Coronary artery (tissue), 2 donors: ENCODE results near the gene ELF4.
A peak's percentile ranks its signal among the peaks of the same experiment; 100 is the strongest.

Experiments
- DNase-seq: peaks from one replicate; pipeline ENCODE4 v3.0.0-alpha.2; 2017; ENCODE audit warnings: low spot score
- H3K27ac ChIP-seq, 2 donors: fragments of 200-600 bp; sonication (generic); one replicate each; pipeline ENCODE4 v1.5.1; 2016 to 2019
- H3K4me3 ChIP-seq: fragments of 200-600 bp; sonication (generic); 2 replicates; pipeline ENCODE4 v1.5.1; 2016; ENCODE audit warnings: mild to moderate bottlenecking, moderate library complexity
- TF ChIP-seq, protein P1 (sequence below): fragments of 200-600 bp; sonication (generic); IDR thresholded peaks from one replicate; pipeline ENCODE4 v1.5.1; 2019; ENCODE audit warnings: antibody characterized with exemption

The ELF4 gene

DNA sequence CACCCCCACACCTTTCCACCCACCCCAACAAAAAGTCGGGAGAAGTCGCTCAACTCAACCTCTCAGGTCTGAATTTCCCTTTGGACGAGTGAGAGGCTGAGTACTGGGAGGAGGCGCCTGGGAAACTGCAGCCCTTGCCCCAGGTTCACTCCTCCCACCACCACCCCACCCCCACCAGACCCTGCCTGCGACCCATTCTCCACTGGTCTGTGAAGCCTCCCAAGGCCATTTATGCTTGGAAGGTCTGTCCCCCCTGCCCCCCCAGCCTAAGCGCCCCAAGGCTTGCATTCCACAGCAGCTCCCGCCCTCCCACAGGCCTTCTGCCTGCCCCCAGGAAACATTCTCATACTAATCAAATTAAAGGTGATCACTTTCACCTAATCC, 27.2 kb downstream of the ELF4 start:
- TF ChIP-seq, protein P1, sequence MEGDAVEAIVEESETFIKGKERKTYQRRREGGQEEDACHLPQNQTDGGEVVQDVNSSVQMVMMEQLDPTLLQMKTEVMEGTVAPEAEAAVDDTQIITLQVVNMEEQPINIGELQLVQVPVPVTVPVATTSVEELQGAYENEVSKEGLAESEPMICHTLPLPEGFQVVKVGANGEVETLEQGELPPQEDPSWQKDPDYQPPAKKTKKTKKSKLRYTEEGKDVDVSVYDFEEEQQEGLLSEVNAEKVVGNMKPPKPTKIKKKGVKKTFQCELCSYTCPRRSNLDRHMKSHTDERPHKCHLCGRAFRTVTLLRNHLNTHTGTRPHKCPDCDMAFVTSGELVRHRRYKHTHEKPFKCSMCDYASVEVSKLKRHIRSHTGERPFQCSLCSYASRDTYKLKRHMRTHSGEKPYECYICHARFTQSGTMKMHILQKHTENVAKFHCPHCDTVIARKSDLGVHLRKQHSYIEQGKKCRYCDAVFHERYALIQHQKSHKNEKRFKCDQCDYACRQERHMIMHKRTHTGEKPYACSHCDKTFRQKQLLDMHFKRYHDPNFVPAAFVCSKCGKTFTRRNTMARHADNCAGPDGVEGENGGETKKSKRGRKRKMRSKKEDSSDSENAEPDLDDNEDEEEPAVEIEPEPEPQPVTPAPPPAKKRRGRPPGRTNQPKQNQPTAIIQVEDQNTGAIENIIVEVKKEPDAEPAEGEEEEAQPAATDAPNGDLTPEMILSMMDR, result no peak
- H3K4me3 ChIP-seq, result no peak overlapping the region
- no peak for DNase-seq
- peak overlapping the region in 1 of 2 donors; percentile 73 for H3K27ac ChIP-seq

DNA sequence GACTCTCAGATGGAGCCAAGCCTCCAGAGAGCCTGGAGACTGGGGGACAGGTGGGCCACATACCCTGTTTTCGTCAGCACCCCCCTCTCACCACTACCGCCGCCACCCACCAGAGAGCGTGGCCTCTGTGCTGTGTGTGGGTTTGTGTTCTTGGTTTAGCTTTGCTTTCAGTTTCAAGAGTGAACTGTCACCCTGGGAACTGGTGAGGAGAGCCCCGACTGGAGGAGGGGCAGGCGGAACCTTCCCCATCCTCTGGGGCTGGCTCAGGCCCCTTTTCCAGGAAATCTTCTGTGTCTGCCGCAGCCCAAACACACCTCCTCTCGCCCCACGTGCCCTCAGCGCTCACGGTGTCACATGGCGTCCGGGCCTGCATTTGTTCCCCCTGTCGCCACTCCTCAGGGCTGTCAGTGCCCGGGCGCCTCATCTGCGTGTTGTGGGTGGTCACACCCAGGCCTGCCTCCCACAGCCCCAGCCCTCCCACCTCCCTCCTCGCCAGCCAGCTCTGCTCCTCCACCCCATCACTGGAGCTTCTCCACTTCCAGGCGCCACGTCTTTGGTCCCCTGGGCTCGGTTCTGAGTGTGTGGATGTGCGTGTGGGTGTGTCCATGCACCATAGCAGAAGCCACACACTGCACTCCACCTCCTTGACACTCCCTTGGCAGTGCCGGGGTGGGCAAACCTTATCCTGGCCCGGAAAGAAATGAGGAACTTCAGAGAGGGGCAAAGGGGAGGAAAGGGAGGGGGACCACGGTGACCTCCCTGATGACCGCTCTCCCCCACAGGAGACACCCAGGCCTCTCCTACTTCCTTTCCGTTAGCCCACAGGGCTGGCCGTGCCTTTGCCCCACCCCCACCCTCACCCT, 27.8 kb downstream of the ELF4 start:
- Histone ChIP-seq H3K27ac (peak overlapping the region in 1 of 2 donors; percentile 73), H3K4me3 (peak overlapping the region; percentile 34)
- TF ChIP-seq, protein P1, result no peak
- no peak for DNase-seq

DNA sequence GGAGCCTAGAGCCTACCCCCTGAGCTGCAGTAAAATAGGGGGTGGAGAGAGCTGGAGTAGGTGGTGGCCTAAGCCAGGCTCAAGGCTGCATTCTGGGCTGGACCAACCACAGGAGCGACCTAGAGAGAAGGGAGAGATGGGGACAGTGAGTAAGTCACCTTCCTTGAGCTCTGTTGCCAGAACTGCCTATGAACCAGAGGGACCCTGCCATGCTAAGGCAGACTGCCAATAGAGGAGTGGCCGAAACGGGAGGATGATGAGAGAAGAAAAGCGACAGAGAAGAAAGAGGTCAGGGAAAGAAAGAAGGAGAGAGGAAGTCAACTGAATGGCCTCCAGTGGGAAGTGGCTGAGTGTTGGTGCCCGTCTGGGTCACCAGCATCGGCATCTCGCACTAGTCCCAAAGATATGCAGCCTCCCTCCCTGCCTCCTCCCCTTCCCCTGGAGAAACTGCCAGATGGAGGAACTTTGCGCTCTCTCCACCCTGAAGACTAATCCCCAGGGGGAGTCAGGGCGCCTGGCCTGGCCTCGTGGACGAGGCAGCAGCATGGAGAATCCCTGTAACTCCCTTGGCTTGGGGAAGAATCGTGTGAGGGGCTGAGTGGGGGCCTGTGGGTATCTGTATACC, 28.8 kb downstream of the ELF4 start:
- Histone ChIP-seq H3K4me3 (no peak overlapping the region), H3K27ac (peak overlapping the region in 1 of 2 donors; percentile 73)
- TF ChIP-seq, protein P1, result no peak
- DNase-seq, result no peak

DNA sequence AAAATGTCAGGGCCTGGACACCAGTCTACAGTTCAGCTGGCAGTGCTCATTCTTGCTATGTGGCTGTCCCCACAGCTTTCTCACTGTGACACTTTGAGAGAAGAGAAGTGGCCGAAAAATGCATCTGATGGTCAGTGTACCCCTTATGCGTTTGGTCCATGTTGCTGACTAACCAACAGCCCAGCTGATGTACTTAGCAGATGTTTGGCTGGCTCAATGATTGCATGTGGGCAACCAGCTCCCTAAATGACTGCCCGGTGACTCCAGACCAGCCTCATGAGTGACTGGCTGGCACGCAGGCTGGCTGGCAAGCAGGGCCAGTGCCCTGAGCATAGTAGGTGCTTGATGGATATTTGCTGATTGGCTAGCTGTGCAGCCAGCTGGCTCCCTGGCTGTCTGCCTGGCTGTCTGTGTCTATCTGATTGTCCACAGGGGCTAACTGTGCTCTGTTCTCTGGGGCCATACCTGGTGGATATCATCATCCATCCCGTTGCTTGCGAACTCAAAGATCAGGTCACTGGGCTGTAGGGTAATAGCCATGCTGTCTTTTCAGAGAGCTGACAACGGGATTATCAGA, 29.4 kb downstream of the ELF4 start:
- Histone ChIP-seq H3K4me3 (no peak overlapping the region), H3K27ac (no peak overlapping the region)
- DNase-seq, result no peak
- TF ChIP-seq, protein P1, result no peak

DNA sequence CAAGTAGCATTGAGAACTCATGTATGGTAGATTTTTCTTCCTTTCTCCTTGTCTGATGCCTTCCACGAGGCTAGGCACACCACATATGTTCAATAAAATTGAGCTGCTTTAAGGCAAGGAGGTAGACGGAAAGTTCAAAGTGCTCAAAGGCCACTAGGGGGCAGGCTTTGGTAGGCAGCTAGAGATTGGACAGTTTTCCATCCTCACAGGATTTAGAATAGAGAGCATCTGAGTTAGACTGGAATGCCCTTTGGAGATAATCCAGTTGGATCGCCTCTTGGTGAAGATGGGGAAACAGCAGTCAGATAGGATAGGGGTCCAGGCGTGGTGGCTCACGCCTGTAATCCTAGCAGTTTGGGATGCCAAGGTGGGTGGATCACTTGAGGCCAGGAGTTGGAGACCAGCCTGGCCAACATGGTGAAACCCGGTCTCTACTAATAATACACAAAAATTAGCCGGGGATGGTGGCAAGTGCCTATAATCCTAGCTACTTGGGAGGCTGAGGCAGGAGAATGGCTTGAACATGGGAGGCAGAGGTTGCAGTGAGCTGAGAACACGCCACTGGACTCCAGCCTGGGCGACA, 30.4 kb downstream of the ELF4 start:
- TF ChIP-seq, protein P1, result peak; percentile 68
- Histone ChIP-seq H3K27ac (no peak overlapping the region), H3K4me3 (no peak overlapping the region)
- DNase-seq, result no peak

- Histone ChIP-seq H3K27ac (no peak overlapping the region), H3K4me3 (no peak overlapping the region)
- TF ChIP-seq, protein P1, result no peak
- DNase-seq, result no peak
Observed at GRCh38 chrX:130075777-130076176, 34.5 kb downstream of the ELF4 start.
